GM10266 (cell line): ENCODE results near the gene MBTPS1.

ENCODE experiments used
- DNase-seq: peaks from one replicate; pipeline ENCODE4 v3.0.0; 2012; ENCODE audit errors: extremely low spot score
- TF ChIP-seq, protein P1 (sequence below): IDR thresholded peaks from 2 replicates; pipeline ENCODE4 v1.5.1; 2012; ENCODE audit warnings: mild to moderate bottlenecking, low read depth; ENCODE audit not compliant: control insufficient read depth, insufficient read depth; ENCODE audit errors: missing control alignments

Gene MBTPS1

DNA sequence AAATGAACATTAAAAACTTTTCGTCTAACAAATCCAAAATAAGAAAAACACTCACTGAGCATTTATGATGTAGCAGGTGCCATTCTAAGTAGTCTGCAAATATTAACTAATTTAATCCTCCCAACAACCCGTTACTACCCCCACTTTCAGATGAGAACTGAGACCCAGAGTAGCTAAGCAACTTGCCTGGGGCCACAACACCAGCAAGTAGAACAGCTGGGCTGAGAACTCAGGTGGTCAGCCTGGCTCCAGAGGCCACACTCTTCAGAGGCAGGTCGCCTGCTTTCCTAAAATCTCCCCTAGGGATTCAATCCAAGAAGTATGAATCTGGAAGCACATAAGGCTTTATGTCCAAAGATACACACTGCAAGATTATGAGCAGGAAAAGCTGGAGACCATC lies 6.2 kb downstream of the MBTPS1 start:
- DNase-seq: no peak
- TF ChIP-seq, protein P1, sequence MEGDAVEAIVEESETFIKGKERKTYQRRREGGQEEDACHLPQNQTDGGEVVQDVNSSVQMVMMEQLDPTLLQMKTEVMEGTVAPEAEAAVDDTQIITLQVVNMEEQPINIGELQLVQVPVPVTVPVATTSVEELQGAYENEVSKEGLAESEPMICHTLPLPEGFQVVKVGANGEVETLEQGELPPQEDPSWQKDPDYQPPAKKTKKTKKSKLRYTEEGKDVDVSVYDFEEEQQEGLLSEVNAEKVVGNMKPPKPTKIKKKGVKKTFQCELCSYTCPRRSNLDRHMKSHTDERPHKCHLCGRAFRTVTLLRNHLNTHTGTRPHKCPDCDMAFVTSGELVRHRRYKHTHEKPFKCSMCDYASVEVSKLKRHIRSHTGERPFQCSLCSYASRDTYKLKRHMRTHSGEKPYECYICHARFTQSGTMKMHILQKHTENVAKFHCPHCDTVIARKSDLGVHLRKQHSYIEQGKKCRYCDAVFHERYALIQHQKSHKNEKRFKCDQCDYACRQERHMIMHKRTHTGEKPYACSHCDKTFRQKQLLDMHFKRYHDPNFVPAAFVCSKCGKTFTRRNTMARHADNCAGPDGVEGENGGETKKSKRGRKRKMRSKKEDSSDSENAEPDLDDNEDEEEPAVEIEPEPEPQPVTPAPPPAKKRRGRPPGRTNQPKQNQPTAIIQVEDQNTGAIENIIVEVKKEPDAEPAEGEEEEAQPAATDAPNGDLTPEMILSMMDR: no peak

DNA sequence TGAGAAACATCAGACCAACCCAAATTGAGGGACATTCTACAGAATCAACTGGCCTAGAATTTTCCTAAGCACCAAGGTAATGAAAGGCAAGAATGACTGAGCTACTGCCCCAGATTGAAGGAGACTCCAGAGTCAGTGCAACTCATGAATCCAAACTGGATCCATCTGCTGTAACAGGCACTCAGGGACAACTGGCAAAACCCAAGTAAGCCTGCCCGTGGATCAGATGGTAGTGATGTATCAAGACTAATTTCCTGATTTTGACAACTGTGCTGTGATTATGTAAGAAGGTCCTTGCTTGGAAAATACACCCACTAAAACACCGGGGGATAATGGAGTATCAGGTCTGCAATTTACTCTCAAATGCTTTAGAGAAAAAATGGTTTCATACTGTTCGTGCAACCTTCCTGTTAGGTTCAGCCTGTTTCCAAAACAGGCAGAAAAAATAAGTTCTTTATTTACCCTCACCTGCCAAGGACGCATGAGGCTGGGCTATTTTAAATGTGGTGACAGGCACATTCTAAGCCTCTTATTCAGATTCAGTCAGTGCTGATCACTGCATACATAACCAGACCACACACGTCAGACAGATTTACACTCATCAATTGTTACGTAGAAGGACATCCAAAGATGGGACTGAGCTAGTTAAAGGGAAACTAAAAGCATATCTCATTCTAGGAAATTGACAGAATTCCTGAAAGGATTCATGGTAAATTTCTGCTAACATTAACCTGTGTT lies 7.0 kb downstream of the MBTPS1 start:
- TF ChIP-seq, protein P1: no peak
- no peak for DNase-seq

DNA sequence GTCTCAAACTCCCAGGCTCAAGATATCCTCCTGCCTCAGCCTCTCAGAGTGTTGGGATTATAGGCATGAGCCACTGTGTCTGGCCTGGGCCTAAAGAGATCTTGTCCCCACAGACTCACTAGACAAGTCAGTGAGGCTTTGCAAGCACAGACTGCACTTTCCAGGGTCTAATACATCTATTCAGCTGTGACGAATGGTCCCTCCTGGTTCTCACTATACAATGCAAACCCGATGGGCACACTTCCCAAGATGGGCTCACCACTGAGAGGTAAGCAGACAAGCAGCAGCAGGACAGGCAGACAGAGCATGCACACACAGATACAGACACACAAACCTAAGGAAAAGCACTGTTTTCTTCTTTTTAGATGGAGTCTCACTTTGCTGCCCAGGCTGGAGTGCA lies 8.8 kb downstream of the MBTPS1 start:
- no peak for DNase-seq
- TF ChIP-seq, protein P1: no peak

DNA sequence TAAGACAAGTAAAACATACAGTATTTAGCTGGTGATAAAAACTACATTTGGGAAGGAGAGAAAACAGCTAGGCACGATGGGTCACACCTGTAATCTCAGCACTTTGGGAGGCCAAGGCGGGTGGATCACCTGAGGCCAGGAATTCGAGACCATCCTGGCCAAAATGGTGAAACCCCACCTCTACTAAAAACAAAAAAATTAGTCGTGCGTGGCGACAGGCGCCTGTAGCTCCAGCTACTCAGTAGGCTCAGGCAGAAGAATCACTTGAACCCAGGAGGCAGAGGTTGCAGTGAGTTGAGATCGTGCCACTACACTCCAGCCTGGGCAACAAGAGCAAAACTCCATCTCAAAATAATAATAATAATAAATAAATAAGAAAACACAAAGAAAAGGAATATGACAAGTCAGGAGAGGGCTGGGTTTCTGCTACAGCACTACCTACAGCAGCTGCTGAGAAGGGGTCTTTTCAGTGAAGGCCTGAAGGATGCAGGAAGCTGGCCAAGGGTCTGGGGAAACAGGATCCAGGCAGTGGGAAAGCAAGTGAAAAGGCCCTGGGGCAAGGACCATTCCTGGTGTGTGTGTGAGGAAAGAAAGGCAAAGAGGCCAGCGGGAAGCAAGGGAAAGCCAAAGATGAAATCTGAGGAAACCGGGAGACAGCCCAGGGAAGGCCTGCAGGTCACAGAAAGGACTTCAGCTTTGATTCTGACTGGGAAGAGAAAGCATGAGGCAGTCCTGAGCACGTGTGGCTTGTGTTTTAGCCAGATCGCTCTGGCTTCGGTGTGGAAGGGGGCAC lies 10.6 kb downstream of the MBTPS1 start:
- TF ChIP-seq, protein P1: no peak
- no peak for DNase-seq

DNA sequence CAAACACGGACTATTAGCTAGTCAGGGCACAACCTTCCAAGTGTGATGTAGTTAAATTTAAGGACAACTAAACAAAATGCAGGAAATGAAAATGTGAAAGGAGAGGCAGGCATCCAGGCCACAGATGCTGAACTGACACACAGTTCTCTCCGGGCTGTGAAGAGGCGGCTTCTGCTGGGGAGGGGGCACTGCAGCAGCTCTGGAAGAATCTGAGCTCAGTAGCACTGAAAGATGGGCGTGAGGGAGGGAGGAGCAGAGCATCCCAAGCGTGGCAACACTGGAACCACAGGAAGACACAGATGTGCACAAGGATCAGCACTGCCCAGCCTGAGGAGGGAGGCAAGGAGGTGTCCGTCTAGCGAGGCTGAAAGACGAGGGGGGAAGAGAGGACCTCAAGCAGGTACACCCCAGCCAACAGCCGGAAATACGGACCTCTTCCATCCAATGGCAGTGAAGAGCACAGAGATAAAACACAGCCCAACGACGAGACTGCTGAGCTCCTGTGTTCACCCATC lies 11.4 kb downstream of the MBTPS1 start:
- TF ChIP-seq, protein P1: no peak
- no peak for DNase-seq

DNA sequence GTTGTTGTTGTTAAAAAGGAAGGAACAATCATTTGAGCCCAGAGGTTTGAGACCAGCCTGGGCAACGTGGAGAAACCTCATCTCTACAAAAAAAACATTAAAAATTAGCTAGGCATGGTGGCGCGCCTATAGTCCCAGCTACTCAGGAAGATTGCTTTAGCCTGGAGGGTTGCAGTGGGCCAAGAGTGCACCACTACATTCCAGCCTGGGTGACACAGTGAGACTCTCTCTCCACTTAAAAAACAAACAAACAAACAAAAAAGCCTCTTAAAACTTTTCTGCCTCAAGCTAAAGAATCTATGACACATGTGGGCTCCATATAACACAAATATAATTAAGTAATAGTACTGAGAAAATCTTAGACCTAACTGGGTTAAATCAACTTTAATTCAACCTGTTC lies 12.5 kb downstream of the MBTPS1 start:
- no peak for DNase-seq
- TF ChIP-seq, protein P1: no peak

DNA sequence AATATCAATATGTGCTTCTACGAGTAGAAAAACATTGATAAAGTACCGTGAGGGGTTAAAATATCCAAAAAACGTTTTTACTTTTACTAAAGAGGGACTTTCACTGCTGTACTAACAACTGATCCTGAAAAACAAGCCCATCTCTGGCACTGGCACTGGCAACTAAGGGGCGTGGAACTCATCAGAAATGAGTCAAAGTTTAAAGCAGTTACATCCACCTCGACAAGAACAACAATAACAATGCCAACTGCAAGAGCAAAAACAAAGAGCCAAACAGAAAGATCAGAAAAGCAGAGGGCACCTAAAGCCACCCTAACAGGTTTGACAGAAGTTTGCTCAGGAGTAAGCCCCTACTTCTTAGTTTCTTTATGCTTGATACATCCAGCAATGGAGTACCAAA lies 13.1 kb downstream of the MBTPS1 start:
- no peak for DNase-seq
- TF ChIP-seq, protein P1: no peak
